Neural progenitor cell (in vitro differentiated cells): Measurements from ENCODE around the gene ZNF385C. TPM values are rescaled to one million over a fixed set of nuclear protein-coding genes. Genes with fewer than 3 reads are reported as not detected.

Experiments
- DNase-seq: peaks from one replicate; pipeline ENCODE4 v3.0.0-alpha.2; 2016; ENCODE audit warnings: low spot score
- H2AFZ ChIP-seq: fragments of 200-600 bp; sonication (generic); replicated peaks from 2 replicates; pipeline ENCODE4 v1.6.1; 2016; ENCODE audit warnings: antibody characterized with exemption
- H3F3A ChIP-seq: fragments of 200-600 bp; sonication (generic); 2 replicates; pipeline ENCODE4 v1.6.1; 2016; ENCODE audit warnings: antibody characterized with exemption, low read depth
- H3K27ac ChIP-seq: fragments of 200-600 bp; sonication (generic); 2 replicates; pipeline ENCODE4 v1.5.1; 2016; ENCODE audit warnings: mild to moderate bottlenecking
- H3K27me3 ChIP-seq: fragments of 200-600 bp; sonication (generic); 2 replicates; pipeline ENCODE4 v1.6.1; 2016; ENCODE audit warnings: mild to moderate bottlenecking, moderate library complexity
- H3K36me3 ChIP-seq: fragments of 200-600 bp; sonication (generic); 2 replicates; pipeline ENCODE4 v1.5.1; 2016
- H3K4me1 ChIP-seq: fragments of 200-600 bp; sonication (generic); 2 replicates; pipeline ENCODE4 v1.6.1; 2016; ENCODE audit warnings: mixed run types
- H3K4me2 ChIP-seq: fragments of 200-600 bp; sonication (generic); 2 replicates; pipeline ENCODE4 v1.6.1; 2016
- H3K4me3 ChIP-seq: fragments of 200-600 bp; sonication (generic); 2 replicates; pipeline ENCODE4 v1.5.1; 2016
- H3K79me2 ChIP-seq: fragments of 200-600 bp; sonication (generic); 2 replicates; pipeline ENCODE4 v1.6.1; 2016; ENCODE audit warnings: low read depth
- H3K9ac ChIP-seq: fragments of 200-600 bp; sonication (generic); 2 replicates; pipeline ENCODE4 v1.6.1; 2016
- H3K9me3 ChIP-seq: fragments of 200-600 bp; sonication (generic); 2 replicates; pipeline ENCODE4 v1.5.1; 2016; ENCODE audit warnings: low read depth
- H4K20me1 ChIP-seq: fragments of 200-600 bp; sonication (generic); 2 replicates; pipeline ENCODE4 v1.6.1; 2016; ENCODE audit warnings: low read depth
- H3K27ac Mint-ChIP-seq: 3 replicates; pipeline ENCODE4 v1.8.0; 2021; ENCODE audit warnings: mixed read lengths
- H3K27me3 Mint-ChIP-seq: 2 replicates; pipeline ENCODE4 v1.8.0; 2022; ENCODE audit warnings: low read depth, mild to moderate bottlenecking, inconsistent platforms, moderate library complexity, mixed read lengths; ENCODE audit not compliant: insufficient read depth
- H3K36me3 Mint-ChIP-seq: 3 replicates; pipeline ENCODE4 v1.8.0; 2021; ENCODE audit warnings: mixed read lengths
- H3K4me1 Mint-ChIP-seq: 3 replicates; pipeline ENCODE4 v1.8.0; 2021; ENCODE audit warnings: mixed read lengths
- H3K4me3 Mint-ChIP-seq: 3 replicates; pipeline ENCODE4 v1.8.0; 2021; ENCODE audit warnings: mild to moderate bottlenecking, moderate library complexity, mixed read lengths
- H3K9me3 Mint-ChIP-seq: 3 replicates; pipeline ENCODE4 v1.8.0; 2020; ENCODE audit warnings: mixed read lengths
- EZH2 ChIP-seq: fragments of 200-600 bp; sonication (generic); IDR thresholded peaks from 2 replicates; pipeline ENCODE4 v1.6.1; 2017; ENCODE audit warnings: antibody characterized with exemption, mild to moderate bottlenecking, moderate library complexity
- EZH2phosphoT487 ChIP-seq: fragments of 200-600 bp; sonication (generic); IDR thresholded peaks from 2 replicates; pipeline ENCODE4 v1.6.1; 2017; ENCODE audit warnings: antibody characterized with exemption
- total RNA-seq: library from RNA; depleted of rRNA; stranded (reverse); fragments of >200 nt; gene quantifications from 2 replicates; pipeline ENCODE4 v1.2.3, GENCODE V29; 2015; ENCODE audit warnings: low replicate concordance
- TF ChIP-seq, protein P1 (sequence below): fragments of 200-600 bp; sonication (generic); IDR thresholded peaks from 2 replicates; pipeline ENCODE4 v1.5.1; 2017; ENCODE audit warnings: antibody characterized with exemption, mild to moderate bottlenecking

Gene ZNF385C
- total RNA-seq, 1 donor from 2014 or later, result 5.0 TPM

DNA sequence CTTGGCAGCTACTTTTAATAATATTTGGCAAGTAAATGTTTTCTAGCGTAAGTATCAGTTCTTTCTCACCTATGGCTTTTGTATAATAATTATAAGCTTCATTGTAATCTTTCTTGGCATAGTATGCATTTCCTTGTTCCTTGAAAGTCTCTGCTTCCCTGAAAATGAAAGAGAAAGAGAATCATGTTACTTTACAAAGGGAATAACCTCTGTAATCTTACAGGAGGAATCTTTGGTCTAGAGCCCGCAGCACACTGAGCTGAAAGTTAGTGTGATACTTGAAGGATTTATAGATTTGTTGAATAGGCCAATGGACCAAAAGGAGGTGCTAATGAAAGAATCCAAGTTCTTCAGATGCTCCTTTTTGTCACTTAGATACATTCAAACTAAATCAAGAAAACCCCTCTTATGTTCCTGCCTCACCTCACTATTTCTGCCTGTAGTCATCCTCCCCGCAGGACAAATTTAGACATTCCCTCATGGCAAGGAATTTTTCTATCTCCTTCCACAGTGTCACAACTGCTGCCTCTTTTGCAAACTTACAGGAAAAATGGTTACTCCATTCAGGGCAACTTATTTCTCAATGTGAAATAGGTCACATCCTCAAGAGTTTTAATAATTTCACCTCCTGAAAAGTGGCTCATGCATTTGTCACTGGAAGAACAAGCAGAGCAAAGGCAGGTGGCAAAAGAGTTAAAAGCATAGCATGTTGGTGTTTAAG, 97.7 kb downstream of the ZNF385C start:
- no peak overlapping the region for H3K4me2 ChIP-seq
- H4K20me1 ChIP-seq, result peaks cover 38% of the 10 kb centered on the region
- no peaks in the 10 kb centered on the region for H3K27me3 ChIP-seq
- no peak overlapping the region for H3K9ac ChIP-seq
- no peaks in the 10 kb centered on the region for H3K4me1 ChIP-seq
- H3F3A ChIP-seq, result peaks cover 7% of the 10 kb centered on the region
- Mint-ChIP-seq H3K4me1 (peaks cover 2% of the 10 kb centered on the region), H3K36me3 (peaks cover 22% of the 10 kb centered on the region), H3K27me3 (no peaks in the 10 kb centered on the region), H3K27ac (no peak overlapping the region), H3K4me3 (no peak overlapping the region), H3K9me3 (no peaks in the 10 kb centered on the region)
- no peaks in the 10 kb centered on the region for H3K9me3 ChIP-seq
- H2AFZ ChIP-seq, result no peak overlapping the region
- no peak overlapping the region for H3K27ac ChIP-seq
- TF ChIP-seq, protein P1, sequence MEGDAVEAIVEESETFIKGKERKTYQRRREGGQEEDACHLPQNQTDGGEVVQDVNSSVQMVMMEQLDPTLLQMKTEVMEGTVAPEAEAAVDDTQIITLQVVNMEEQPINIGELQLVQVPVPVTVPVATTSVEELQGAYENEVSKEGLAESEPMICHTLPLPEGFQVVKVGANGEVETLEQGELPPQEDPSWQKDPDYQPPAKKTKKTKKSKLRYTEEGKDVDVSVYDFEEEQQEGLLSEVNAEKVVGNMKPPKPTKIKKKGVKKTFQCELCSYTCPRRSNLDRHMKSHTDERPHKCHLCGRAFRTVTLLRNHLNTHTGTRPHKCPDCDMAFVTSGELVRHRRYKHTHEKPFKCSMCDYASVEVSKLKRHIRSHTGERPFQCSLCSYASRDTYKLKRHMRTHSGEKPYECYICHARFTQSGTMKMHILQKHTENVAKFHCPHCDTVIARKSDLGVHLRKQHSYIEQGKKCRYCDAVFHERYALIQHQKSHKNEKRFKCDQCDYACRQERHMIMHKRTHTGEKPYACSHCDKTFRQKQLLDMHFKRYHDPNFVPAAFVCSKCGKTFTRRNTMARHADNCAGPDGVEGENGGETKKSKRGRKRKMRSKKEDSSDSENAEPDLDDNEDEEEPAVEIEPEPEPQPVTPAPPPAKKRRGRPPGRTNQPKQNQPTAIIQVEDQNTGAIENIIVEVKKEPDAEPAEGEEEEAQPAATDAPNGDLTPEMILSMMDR, result no peak
- no peak for TF ChIP-seq EZH2
- no peak for TF ChIP-seq EZH2phosphoT487
- H3K79me2 ChIP-seq, result peaks cover 50% of the 10 kb centered on the region
- H3K4me3 ChIP-seq, result no peak overlapping the region
- no peaks in the 10 kb centered on the region for H3K36me3 ChIP-seq
- no peak for DNase-seq

DNA sequence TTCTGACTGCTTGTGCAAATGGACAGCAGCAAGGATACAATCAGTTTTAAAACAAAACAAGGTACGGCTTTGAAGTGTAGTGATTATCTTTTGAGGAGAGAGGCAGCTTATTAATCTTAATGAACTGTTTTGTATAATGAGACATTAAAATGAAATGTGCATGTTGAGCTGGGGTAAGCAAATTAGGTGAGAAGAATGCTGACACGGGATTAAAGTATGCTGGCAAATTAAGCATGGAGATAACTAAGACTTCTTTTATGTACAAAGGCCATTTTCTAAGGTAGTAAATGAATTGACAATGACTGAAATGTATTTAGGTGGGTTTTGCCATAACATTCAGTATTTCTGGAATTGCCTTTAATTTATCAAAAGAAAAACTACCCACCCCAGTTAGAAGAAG, 99.8 kb downstream of the ZNF385C start:
- no peaks in the 10 kb centered on the region for H3F3A ChIP-seq
- no peak for DNase-seq
- TF ChIP-seq EZH2 (no peak), EZH2phosphoT487 (no peak)
- TF ChIP-seq, protein P1, result no peak
- no peak overlapping the region for H2AFZ ChIP-seq
- H3K79me2 ChIP-seq, result peaks cover 29% of the 10 kb centered on the region
- H4K20me1 ChIP-seq, result peaks cover 21% of the 10 kb centered on the region
- no peak overlapping the region for H3K9ac ChIP-seq
- Mint-ChIP-seq H3K4me3 (no peak overlapping the region), H3K4me1 (no peaks in the 10 kb centered on the region), H3K27ac (no peak overlapping the region), H3K27me3 (no peaks in the 10 kb centered on the region), H3K9me3 (no peaks in the 10 kb centered on the region), H3K36me3 (peaks cover 29% of the 10 kb centered on the region)
- H3K27ac ChIP-seq, result no peak overlapping the region
- no peaks in the 10 kb centered on the region for H3K4me1 ChIP-seq
- no peaks in the 10 kb centered on the region for H3K27me3 ChIP-seq
- no peak overlapping the region for H3K4me2 ChIP-seq
- no peak overlapping the region for H3K4me3 ChIP-seq
- peaks cover 1% of the 10 kb centered on the region for H3K36me3 ChIP-seq
- no peaks in the 10 kb centered on the region for H3K9me3 ChIP-seq

DNA sequence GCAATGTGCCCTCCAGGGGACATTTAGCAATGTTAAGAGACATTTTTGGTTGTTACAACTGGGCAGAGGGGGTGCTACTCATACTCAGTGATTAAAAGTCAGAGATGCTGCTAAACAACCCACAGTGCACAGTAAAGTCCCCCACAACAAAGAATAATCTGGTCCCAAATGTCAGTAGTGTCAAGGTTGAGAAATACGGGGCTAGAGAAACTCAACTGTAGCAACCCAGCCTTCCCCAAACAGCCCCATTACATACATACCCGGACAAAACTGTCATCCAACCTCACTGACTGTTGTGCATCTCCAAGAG, 101.5 kb downstream of the ZNF385C start:
- no peak overlapping the region for H3K4me3 ChIP-seq
- no peaks in the 10 kb centered on the region for H3K9me3 ChIP-seq
- H3K4me3 Mint-ChIP-seq, result no peak overlapping the region
- H3K4me2 ChIP-seq, result no peak overlapping the region
- H3K27me3 Mint-ChIP-seq, result no peaks in the 10 kb centered on the region
- no peaks in the 10 kb centered on the region for H3K4me1 ChIP-seq
- H4K20me1 ChIP-seq, result peaks cover 10% of the 10 kb centered on the region
- peaks cover 37% of the 10 kb centered on the region for H3K36me3 Mint-ChIP-seq
- H3K27ac Mint-ChIP-seq, result no peak overlapping the region
- no peaks in the 10 kb centered on the region for H3F3A ChIP-seq
- no peak overlapping the region for H3K27ac ChIP-seq
- H3K9me3 Mint-ChIP-seq, result no peaks in the 10 kb centered on the region
- H3K79me2 ChIP-seq, result peaks cover 12% of the 10 kb centered on the region
- TF ChIP-seq, protein P1, result no peak
- TF ChIP-seq EZH2phosphoT487 (no peak), EZH2 (no peak)
- DNase-seq, result no peak
- H3K36me3 ChIP-seq, result peaks cover 3% of the 10 kb centered on the region
- H3K4me1 Mint-ChIP-seq, result no peaks in the 10 kb centered on the region
- no peak overlapping the region for H2AFZ ChIP-seq
- no peaks in the 10 kb centered on the region for H3K27me3 ChIP-seq
- H3K9ac ChIP-seq, result no peak overlapping the region
